Adipose tissue (tissue), 3 donors: Measurements from ENCODE around the gene R3HDM4. TPM values are rescaled to one million over a fixed set of nuclear protein-coding genes. Genes with fewer than 3 reads are reported as not detected.
"Not testable (repeated sequence)": the region's sequence is repeated elsewhere in the genome, so short reads cannot be mapped to it uniquely, and the experiment has no call there.

Source experiments
- H3K27ac ChIP-seq: one replicate; pipeline ENCODE4 v1.5.1; 2013; ENCODE audit warnings: low read depth, low read length
- WGBS, 3 donors: extraction: QIAGEN DNeasy Blood & Tissue Kit; methylation state at CpG; one replicate each; pipeline ENCODE4 v1.1.7; 2013; 5-methylcytosine and 5-hydroxymethylcytosine counted together
- polyA plus RNA-seq, 3 donors: library from polyadenylated mRNA; stranded (reverse); fragments of 200-250 nt; gene quantifications; one replicate each; pipeline ENCODE4 v1.2.3, GENCODE V29; 2013
- donor health status: healthy with polysubstance abuse.
- donor health status: Bipolar disorder and iron deficiency.
- donor health status: healthy.

R3HDM4 gene
- polyA plus RNA-seq, 3 donors, result 44.6 to 59.1 (median 57.9) TPM

DNA sequence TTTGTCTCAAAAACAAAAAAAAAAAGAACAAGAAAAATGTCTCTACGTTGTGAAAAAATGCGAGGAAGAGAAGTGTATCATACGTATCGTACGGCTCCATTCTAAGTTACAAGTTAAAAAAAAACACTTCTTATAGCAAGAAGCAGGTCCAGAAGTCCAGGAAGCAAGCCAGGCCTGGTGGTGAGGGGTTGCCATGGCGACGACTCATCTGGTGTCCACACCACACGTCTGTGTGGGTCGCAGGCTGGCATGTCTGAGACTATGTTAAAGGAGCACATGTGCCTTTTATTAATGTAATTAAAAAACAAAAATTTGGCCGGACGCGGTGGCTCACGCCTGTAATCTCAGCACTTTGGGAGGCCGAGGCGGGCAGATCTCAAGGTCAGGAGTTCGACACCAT is 25.9 kb downstream of the R3HDM4 start:
- 87 to 90% (median 88%) methylated on average over 16 of the region's 16 CpGs for WGBS, 3 donors
- H3K27ac ChIP-seq, result no peak overlapping the region

DNA sequence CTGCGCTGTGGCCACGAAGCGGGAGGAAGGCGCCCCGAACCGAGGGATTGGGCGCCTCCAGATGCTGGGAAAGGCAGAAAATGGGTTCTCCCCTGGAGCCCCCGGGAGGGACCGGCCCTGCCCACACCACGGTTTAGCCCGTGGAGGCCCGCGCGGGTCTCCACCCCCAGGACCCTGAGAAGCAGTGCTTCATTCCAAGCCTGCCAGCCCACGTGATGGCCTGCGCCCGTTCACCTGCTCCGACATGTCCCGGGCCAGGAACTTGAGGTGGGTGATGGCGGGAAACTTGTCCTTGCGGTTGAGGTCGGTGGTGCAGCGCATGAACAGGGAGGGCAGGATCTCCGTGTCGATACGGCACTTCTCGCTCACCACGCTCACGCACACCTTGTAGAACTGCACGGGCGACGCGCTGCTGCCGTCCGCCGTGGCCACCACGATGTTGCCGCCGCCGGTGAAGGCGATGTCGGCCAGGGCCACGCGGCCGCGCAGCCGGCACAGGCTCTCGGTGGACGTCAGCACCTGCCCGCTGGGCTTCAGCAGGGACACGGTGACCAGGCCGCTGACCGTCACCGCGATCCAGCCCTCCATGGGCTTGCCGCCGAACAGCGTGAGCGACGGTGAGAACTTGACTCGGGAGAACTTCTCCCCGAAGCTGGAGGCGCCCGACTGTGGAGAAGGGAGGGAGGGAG is 27.3 kb downstream of the R3HDM4 start:
- H3K27ac ChIP-seq, result no peak overlapping the region
- WGBS, 3 donors, result 94 to 96% (median 96%) methylated on average over 57 to 64 of the region's 64 CpGs

DNA sequence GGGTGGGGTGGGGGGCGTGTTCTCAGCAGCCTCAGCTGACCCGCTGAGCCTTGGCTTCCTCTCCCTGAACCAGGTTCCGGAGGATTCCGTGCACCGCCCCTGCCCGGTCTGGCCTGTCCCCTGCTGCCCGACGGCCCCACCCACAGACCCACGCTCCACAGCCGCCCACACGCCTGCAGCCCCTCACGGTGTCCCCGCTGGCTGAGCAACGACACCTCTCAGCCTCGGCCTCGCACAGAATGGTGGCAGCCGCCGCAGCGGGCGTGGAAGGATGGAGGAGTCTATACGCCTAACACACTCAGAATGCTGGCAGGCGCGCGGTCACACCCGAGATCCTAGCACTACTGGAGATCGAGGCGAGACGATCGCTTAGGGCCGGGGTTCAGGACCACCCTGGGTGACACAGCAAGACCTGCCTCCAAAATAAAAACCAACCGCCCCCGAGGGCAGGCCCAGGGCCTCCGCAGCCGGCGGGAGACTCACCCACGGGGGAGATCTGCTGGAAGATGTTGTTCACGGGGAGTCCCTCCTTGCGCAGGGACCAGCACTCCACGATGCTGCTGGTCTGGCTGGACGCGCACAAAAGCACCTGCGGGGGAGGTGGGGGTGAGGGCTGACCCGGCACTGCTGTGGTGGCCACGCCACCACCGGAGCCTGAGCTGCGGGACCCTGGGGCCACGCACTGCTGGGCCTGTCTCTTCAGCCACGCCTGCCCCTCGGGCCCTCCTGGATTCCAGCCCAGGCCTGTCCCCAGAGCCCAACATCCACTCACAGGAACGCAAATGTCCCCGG is 28.4 kb downstream of the R3HDM4 start:
- 93 to 94% (median 94%) methylated on average over 38 to 51 of the region's 51 CpGs for WGBS, 3 donors
- no peak overlapping the region for H3K27ac ChIP-seq

DNA sequence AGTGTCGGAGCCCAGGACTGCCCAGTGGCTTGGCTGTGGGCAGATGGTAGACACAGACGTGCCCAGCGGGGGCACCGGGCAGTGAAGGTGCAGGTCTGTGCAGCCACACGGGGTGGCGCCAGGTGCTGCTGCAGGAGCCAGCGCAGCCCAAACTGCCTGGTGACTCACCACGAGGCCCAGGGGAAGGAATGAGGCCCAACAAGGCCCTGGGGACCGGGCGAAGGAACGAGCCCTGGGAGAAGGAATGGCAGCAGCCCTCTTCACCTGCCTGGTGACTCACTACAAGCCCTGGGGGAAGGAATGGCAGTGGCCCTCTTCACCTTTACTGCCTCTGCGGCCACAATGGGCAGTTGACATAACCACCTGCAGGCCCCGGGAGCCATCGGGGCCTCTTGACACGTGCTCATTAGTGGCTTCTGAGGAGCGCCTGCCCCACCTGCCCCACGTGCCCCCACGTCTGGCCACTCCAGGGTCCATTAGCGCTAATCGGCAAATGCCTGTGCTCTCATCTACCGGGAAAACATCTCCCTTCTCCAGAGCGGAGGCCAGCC is 29.3 kb downstream of the R3HDM4 start:
- H3K27ac ChIP-seq, result no peak overlapping the region
- 89 to 95% (median 92%) methylated on average over 22 of the region's 22 CpGs for WGBS, 3 donors

DNA sequence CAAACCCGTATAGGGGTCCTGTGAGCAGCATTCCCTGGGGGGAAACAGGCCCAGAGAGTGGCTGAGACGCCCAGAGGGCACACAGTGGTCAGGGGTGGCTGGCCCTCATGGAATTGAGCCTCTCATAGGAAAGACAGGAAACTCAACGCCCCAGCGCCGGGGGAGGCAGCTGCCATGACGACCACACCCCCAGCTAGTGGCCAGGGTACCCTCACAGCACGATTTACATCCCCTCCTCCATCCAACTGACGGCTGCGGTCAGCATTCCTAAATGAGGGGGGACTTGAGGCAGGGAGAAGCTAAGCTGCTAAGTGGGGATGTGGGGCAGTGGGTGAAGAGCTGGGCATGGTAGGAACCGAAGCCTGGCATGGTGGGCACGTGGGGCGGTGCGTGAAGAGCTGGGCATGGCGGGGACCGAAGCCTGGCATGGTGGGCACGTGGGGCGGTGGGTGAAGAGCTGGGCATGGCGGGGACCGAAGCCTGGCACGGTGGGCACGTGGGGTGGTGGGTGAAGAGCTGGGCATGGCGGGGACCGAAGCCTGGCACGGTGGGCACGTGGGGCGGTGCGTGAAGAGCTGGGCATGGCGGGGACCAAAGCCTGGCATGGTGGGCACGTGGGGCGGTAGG is 30.0 kb downstream of the R3HDM4 start:
- WGBS, 3 donors, result 90 to 97% (median 93%) methylated on average over 15 to 30 of the region's 30 CpGs
- H3K27ac ChIP-seq, result no peak overlapping the region

DNA sequence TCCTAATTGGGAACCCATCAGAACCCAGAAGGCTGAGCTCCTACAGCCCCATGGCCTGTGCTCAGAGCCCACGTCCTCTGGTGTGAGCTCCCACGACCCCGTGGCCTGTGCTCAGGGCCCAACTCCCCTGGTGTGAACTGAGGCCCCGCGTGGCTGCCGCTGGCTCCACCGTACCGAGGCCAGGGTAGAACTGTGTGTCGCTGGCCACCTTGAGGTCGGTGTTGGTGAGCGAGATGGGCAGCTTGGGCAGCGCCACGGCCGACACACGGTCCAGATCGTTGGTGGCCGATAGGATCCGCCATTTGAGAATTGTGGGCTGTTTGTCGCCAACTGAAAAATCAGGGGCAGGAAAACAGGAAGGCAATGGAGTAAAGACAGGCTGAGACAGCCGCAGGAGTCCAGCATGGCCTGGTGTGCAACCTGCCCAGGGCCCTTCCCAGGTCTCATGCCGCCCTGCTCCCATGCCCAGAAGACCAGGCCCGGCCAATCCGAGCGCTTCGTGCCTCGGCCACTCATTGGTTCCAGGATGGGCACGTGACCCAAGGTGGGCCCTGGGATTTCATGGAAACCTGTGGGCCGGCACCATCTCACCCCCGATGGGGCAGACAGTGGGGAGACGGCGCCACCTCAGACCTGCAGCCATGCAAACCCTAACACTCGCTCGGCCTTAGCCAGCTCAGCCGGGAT is 31.5 kb downstream of the R3HDM4 start:
- WGBS, 3 donors, result 98 to 99% (median 98%) methylated on average over 34 of the region's 34 CpGs
- no peak overlapping the region for H3K27ac ChIP-seq

DNA sequence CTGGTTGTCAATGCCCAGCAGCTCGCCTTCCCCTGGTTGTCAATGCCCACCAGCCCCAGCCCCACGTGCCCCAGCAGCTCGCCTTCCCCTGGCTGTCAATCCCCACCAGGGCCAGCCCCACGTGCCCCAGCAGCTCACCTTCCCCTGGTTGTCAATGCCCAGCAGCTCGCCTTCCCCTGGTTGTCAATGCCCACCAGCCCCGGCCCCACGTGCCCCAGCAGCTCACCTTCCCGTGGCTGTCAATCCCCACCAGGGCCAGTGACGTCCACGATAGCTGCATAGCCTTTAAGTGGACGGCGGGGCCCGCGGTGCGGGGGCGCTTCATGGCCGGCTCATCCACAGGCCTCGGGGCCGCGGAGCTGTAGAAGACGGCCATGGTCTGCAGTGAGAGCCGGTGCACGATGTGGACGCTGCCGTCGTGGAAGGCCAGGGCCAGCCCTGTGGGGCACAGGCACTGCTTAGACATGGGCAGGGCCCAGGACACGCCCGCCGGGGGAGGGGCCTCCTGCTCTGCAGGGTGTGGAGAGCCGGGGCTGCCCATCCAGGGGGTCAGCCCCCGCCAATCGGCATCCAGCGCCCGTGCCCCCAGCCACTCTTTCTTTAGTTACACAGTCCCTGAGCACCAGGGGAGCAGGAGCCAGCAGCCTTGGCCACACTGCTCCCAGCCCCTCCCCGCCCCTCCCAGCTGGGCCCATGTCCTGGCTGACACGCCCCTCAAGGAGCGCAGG is 33.1 kb downstream of the R3HDM4 start:
- H3K27ac ChIP-seq, result no peak overlapping the region
- WGBS, 3 donors, result 88 to 92% (median 90%) methylated on average over 36 to 37 of the region's 37 CpGs

DNA sequence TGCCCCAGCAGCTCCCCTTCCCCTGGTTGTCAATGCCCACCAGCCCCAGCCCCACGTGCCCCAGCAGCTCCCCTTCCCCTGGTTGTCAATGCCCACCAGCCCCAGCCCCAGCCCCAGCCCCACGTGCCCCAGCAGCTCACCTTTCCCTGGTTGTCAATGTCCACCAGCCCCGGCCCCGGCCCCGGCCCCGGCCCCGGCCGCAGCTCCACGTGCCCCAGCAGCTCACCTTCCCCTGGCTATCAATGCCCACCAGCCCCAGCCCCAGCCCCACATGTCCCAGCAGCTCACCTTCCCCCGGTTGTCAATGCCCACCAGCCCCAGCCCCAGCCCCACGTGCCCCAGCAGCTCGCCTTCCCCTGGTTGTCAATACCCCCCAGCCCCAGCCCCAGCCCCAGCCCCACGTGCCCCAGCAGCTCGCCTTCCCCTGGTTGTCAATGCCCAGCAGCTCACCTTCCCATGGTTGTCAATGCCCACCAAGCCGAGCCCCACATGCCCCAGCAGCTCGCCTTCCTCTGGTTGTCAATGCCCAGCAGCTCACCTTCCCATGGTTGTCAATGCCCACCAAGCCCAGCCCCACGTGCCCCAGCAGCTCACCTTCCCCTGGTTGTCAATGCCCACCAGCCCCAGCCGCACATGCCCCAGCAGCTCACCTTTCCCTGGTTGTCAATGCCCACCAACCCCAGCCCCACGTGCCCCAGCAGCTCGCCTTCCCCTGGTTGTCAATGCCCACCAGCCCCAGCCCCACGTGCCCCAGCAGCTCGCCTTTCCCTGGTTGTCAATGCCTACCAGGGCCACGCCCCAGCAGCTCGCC is 34.1 kb downstream of the R3HDM4 start:
- H3K27ac ChIP-seq, result not testable (repeated sequence)
- 87 to 91% (median 89%) methylated on average over 24 of the region's 24 CpGs for WGBS, 3 donors

DNA sequence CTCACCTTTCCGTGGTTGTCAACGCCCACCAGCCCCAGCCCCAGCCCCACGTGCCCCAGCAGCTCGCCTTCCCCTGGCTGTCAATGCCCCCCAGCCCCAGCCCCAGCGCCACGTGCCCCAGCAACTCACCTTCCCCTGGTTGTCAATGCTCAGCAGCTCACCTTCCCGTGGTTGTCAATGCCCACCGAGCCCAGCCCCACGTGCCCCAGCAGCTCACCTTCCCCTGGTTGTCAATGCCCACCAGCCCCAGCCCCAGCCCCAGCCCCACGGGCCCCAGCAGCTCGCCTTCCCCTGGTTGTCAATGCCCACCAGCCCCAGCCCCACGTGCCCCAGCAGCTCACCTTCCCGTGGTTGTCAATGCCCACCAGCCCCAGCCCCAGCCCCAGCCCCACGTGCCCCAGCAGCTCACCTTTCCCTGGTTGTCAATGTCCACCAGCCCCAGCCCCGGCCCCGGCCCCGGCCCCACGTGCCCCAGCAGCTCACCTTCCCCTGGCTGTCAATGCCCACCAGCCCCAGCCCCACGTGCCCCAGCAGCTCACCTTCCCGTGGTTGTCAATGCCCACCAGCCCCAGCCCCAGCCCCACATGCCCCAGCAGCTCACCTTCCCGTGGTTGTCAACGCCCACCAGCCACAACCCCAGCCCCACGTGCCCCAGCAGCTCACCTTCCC is 34.9 kb downstream of the R3HDM4 start:
- 84 to 93% (median 90%) methylated on average over 20 to 23 of the region's 23 CpGs for WGBS, 3 donors
- H3K27ac ChIP-seq, result not testable (repeated sequence)

DNA sequence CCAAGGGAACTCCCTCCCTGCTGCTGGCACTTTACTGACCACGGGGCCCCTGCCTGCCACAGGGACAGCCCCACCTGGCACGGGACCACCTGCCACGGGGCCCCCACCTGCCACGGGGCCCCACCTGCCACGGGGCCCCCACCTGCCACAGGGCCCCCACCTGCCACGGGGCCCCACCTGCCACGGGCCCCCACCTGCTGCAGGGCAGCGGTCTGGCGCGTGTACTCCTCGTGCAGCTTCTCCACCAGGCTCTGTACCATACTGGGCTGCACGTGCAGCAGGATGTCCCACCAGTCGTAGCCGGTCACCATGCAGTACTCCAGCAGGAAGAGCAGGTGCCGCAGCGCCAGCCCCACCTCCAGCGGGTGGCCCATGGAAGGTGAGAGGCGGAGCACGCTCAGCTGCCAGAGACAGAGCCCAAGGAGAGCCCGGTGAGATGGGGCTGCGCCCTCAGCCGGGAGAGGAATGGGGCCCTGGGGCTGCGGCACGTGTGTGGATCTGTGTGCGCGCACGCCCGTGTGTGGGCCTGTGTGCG is 36.2 kb downstream of the R3HDM4 start:
- WGBS, 3 donors, result 88 to 93% (median 92%) methylated on average over 27 to 29 of the region's 29 CpGs
- H3K27ac ChIP-seq, result no peak overlapping the region

DNA sequence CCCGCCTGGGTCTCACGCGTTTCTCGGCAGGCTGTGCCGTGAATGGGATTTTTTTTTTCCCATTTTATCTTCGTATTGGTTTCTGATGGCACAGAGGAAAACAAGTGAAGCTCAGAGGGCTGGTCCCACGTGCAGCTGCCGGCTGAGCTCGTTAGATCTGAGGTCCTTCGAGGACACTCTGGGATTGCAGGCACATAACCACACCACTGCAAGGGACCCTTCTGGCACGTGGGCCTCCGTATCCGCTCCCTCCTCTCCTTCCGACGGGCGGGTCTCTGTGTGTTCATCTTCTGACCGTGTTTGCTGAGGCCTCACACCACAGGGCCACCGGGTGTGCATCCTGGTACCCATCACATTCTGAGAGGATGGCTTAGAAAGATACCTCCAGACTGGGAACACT is 36.9 kb downstream of the R3HDM4 start:
- no peak overlapping the region for H3K27ac ChIP-seq
- WGBS, 3 donors, result 83 to 86% (median 84%) methylated on average over 18 of the region's 18 CpGs

DNA sequence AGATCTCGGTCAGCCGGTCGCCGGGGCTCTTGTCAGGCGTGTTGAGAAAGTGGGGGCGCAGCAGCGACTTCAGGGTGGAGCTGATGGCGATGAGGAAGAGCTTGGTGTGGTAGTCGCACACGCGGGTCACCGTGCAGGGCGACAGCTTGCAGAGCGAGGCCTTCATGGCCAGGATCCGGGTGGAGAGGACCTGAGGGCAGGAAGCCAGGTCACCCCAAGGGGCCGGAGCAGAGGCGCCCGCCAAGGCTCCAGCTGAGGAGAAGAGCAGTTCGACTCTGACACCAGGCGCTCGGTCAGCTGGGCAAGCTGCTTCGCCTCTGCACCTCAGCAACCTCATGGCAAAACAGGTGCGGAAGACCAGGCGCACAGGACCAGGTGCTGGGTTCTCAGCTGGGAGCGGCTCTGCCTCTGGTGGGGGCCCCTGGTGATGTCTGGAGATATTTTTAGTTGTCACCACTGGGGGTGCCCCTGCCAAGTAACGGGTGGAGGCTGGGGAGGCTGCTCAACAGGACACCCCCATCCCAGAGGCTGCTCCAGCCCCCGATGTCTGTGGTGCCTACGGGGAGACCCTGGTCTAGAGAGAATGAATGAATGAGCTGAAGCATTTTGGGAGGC is 37.6 kb downstream of the R3HDM4 start:
- H3K27ac ChIP-seq, result no peak overlapping the region
- 89 to 94% (median 93%) methylated on average over 28 of the region's 28 CpGs for WGBS, 3 donors

DNA sequence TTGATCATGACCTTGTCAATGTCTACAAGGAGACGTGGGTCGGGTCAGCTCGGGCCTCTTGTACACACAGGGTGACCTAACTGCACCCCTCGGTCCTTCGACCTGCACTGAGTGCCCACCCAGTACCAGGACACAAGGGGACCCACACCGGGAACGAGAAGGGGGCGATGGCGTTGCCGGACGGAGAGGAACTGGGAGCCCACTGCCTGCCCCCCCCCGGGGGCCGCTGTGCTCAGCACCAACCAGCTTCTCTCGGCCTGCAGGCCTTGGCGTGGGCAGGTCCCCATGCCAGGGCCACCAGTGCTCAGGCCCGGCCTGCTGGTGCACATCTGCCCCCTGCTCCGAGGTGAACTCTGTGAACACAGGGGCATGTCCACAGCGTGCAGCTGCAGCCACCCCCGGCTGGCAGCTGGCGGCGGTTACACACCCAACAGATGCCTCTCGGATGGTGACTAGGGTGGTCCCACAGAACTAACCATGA is 39.4 kb downstream of the R3HDM4 start:
- no peak overlapping the region for H3K27ac ChIP-seq
- 92 to 97% (median 93%) methylated on average over 22 of the region's 22 CpGs for WGBS, 3 donors

DNA sequence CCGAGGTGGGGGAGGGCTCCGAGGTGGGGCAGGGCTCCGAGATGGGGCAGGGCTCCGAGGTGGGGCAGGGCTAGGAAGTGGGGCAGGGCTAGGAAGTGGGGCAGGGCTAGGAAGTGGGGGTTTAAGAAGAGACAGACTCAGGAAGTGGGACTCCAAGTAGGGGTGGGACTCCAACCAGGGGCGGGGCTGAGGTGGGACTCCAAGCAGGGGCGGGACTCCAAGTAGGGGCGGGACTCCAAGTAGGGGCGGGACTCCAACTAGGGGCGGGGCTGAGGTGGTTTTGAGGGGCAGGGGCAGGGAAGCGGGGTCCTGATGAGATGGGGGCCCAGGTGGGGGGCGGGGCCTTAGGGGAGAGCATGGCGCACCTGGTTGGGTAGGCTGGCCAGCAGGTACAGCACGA is 39.9 kb downstream of the R3HDM4 start:
- WGBS, 3 donors, result 86 to 97% (median 95%) methylated on average over 5 to 9 of the region's 13 CpGs
- no peak overlapping the region for H3K27ac ChIP-seq

DNA sequence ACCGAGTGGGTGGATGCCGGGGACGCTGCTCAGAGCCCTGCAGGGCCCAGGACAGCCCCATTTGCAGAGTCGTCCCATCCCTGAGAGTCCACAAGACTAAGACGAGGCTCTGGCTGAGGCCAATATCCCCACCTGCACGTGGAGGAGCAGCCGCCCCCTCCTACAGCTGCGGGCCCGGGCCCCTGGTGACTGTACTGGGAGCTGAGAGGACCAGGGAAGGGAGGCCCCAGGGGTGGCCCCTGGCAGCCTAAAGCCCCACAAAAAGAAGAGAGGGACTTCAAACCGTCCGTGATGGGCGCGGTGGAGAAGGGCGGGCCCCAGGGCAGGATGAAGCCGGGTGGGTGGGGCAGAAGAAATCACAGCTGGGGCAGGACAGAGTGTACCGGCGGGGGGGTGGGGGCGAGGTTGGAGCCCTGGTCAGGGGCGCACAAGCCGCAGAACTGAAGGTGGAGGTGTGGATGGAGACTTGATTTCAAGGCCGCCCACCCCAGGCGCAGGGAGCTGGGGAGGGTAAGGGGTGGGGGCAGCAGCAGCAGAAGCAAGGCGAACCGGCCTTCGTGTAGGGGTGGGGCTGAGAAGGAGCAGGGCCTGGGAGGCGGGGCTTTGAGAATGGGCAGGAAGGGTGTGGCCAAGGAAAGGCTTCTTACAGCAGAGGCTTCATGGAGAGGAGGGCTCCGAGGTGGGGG is 40.6 kb downstream of the R3HDM4 start:
- 72 to 79% (median 74%) methylated on average over 26 to 27 of the region's 27 CpGs for WGBS, 3 donors
- no peak overlapping the region for H3K27ac ChIP-seq
